AG04450 (cell line): ENCODE measurements around the gene ORC1. TPM values are rescaled to one million over a fixed set of nuclear protein-coding genes. Genes with fewer than 3 reads are reported as not detected.

Experiments
- CTCF ChIA-PET: fragments of 300-600, 350-600 bp; formaldehyde crosslinking; extraction: SDS; loops from one replicate; lab custom pipeline; 2022; ENCODE audit warnings: antibody characterized with exemption, inconsistent platforms; lab: Charles Lee
- POLR2A ChIA-PET: fragments of 350-600 bp; formaldehyde crosslinking; extraction: SDS; loops from one replicate; lab custom pipeline; 2021; ENCODE audit warnings: antibody characterized with exemption, inconsistent platforms; lab: Yijun Ruan, JAX
- DNase-seq: peaks from one replicate; pipeline ENCODE4 v3.0.0-alpha.2; 2011; ENCODE audit warnings: low read depth, low spot score
- H3K27ac ChIP-seq: one replicate; pipeline ENCODE4 v1.5.1; 2012; ENCODE audit warnings: low read depth, low read length, control low read depth
- H3K27me3 ChIP-seq: one replicate; pipeline ENCODE4 v1.6.0; 2012; ENCODE audit warnings: low read length; ENCODE audit not compliant: control insufficient read depth, insufficient read depth
- H3K4me3 ChIP-seq: 2 replicates; pipeline ENCODE4 v1.5.1; 2011; ENCODE audit warnings: mild to moderate bottlenecking, low read depth, low read length, control low read depth
- H3K9me3 ChIP-seq: 2 replicates; pipeline ENCODE4 v1.5.1; 2012; ENCODE audit warnings: low read length; ENCODE audit not compliant: control insufficient read depth, insufficient read depth
- polyA plus RNA-seq: library from polyadenylated mRNA; depleted of rRNA; stranded (reverse); fragments of >200 nt; gene quantifications from 2 replicates; pipeline ENCODE4 v1.2.3, GENCODE V29; 2011
- TF ChIP-seq, protein P1 (sequence below): IDR thresholded peaks from 2 replicates; pipeline ENCODE4 v1.5.1; 2011; ENCODE audit warnings: low read depth, low read length, control low read depth, inconsistent platforms

ORC1 gene
- polyA plus RNA-seq, 1 experiment: 2.3 TPM

DNA sequence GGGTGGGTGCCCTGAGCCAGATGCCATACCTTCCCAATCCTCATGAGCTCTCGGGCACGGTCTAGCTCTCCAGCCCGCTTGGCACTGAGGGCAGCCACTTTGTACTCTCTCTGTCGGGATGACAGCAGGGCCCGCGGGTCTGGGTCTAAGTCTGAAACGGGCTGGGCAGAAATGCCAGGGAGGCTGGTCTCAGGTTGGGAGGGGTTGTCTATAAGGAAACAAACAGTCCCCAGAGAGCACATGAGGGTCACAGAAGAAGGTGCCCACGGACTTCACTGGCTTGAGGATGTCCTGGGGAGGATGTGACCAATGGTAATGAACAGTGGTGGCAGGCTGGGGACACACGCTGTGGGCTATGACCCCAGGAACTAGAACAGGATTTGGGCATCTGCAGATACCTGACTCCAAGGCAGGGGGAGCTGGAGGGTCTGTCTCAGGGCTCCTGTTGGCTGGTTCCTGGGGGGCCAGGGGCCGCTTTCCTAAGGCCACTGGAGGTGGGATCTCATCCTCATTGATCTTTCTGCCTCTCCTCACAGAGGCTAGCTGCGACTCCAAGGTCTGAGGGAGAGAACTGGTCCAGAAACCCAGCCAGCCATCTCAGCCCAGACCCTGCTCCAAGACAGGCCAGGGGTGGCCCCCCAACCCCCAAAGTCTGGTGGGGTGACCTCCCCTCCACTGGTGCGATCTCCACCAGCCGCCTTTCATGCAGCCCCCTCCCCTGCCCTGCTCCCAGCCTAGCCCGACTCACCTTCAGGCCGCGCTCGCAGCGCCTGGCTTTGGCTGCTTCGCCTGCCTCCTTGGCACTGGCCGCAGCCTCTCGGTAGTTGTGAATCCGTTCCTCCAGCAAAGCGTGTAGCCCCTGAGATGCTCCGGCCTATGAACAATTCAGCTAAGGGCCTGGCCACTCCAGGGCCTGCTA, 44.3 kb downstream of the ORC1 start:
- POLR2A ChIA-PET: no interaction called here

DNA sequence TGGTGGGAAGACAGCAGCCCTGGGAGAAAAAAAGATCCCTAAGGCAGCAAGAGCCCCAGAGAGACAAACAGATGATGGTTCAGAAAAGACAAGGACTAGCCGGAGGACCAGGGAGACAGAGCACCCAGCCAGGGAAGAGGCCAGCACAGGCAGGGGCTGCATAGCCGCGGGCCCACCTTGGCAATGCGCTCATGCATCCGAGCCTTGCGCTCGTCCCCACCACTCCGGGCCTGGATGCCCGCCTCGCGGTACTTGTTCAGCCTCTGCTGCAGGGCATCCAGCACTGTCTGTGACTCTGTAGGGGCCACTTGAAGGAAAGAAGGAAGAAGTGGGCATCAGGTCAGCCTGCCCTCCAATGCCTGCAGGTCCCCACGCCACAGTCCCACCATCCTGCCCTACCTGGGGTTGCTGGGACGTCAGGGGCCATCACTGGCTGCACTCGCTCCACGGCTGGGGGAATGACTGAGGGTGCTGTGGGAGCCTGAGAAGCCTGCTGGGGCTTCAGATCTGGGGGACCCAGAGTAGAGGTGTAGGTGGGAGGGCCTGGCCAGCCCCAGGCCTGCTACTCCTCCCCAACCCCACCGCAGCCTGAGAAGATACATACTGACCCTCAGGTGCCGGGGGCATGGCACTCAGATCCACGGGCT, 45.2 kb downstream of the ORC1 start:
- no peak for DNase-seq
- Histone ChIP-seq H3K4me3 (no peak overlapping the region), H3K9me3 (no peaks in the 10 kb centered on the region), H3K27ac (no peak overlapping the region), H3K27me3 (no peaks in the 10 kb centered on the region)
- ChIA-PET POLR2A (no interaction called here), CTCF (no interaction called here)
- TF ChIP-seq, protein P1, sequence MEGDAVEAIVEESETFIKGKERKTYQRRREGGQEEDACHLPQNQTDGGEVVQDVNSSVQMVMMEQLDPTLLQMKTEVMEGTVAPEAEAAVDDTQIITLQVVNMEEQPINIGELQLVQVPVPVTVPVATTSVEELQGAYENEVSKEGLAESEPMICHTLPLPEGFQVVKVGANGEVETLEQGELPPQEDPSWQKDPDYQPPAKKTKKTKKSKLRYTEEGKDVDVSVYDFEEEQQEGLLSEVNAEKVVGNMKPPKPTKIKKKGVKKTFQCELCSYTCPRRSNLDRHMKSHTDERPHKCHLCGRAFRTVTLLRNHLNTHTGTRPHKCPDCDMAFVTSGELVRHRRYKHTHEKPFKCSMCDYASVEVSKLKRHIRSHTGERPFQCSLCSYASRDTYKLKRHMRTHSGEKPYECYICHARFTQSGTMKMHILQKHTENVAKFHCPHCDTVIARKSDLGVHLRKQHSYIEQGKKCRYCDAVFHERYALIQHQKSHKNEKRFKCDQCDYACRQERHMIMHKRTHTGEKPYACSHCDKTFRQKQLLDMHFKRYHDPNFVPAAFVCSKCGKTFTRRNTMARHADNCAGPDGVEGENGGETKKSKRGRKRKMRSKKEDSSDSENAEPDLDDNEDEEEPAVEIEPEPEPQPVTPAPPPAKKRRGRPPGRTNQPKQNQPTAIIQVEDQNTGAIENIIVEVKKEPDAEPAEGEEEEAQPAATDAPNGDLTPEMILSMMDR: no peak

More for the DNA sequence above, 44.3 kb downstream of the ORC1 start:
- DNase-seq: no peak
- no peaks in the 10 kb centered on the region for H3K9me3 ChIP-seq
- TF ChIP-seq, protein P1: no peak
- no peaks in the 10 kb centered on the region for H3K27me3 ChIP-seq
- no peak overlapping the region for H3K27ac ChIP-seq
- CTCF ChIA-PET: no interaction called here
- no peak overlapping the region for H3K4me3 ChIP-seq

DNA sequence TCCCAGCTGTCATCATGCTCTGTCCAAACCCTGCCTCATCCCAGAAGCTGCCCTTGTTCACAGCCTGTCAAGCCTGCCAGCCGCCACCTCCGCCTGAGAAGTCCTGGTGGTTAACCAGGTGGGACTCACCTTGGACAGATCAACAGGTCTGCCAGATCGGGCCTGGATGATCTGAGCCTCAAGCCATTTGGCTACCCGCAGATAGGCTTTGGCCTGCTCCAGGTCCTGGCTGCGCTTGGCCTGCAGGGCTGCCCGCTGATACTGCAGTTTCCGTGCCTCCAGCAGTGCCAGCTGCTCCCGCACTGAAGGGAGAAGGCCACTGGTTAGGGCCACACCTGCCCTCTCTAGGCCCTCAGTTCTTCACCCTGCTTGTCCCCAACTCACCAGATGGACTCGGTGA, 46.8 kb downstream of the ORC1 start:
- no peaks in the 10 kb centered on the region for H3K27me3 ChIP-seq
- CTCF ChIA-PET: interaction anchor here (1.0 kb wide), 1 partner anchor 9 kb away, joined by 3 read pairs; no protein-coding TSS in a partner anchor
- POLR2A ChIA-PET: no interaction called here
- H3K27ac ChIP-seq: no peak overlapping the region
- TF ChIP-seq, protein P1: no peak
- no peaks in the 10 kb centered on the region for H3K9me3 ChIP-seq
- no peak for DNase-seq
- no peak overlapping the region for H3K4me3 ChIP-seq

DNA sequence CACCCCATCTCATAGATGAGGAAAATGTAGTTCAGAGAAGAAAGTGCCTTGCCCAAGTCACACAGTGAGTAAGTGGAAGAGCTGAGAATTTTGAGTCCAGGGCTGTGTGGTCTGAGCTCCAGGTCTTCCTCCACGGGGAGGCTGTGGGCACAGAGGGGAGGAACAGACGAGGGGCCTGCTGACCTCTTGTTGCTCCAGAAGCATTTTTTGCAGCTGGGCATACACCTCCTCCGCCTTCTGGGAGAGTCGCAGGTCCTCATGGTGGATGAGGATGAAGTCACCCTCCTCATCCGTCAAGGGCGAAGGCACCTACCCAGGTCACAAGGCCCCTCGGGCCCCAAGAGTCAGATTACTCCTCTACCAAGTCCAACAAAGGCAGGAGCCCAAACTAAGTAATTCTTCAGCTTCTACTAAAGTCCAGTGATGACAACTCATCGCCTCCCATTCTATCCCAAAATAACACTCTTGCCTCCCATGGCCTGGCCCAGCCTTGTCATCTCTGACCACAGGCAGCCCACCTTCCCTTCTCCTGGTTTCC, 47.3 kb downstream of the ORC1 start:
- Histone ChIP-seq H3K9me3 (no peaks in the 10 kb centered on the region), H3K4me3 (no peak overlapping the region), H3K27ac (no peak overlapping the region), H3K27me3 (no peaks in the 10 kb centered on the region)
- TF ChIP-seq, protein P1: no peak
- ChIA-PET CTCF (interaction anchor here (1.0 kb wide), 1 partner anchor 8 kb away, joined by 3 read pairs; no protein-coding TSS in a partner anchor), POLR2A (no interaction called here)
- no peak for DNase-seq
